ENCODE results near the gene GADD45B. TPM values are rescaled to one million over a fixed set of nuclear protein-coding genes. Genes with fewer than 3 reads are reported as not detected.

Gene GADD45B
- total RNA-seq, 1 experiment from 2014 or later = 24.7 TPM

DNA sequence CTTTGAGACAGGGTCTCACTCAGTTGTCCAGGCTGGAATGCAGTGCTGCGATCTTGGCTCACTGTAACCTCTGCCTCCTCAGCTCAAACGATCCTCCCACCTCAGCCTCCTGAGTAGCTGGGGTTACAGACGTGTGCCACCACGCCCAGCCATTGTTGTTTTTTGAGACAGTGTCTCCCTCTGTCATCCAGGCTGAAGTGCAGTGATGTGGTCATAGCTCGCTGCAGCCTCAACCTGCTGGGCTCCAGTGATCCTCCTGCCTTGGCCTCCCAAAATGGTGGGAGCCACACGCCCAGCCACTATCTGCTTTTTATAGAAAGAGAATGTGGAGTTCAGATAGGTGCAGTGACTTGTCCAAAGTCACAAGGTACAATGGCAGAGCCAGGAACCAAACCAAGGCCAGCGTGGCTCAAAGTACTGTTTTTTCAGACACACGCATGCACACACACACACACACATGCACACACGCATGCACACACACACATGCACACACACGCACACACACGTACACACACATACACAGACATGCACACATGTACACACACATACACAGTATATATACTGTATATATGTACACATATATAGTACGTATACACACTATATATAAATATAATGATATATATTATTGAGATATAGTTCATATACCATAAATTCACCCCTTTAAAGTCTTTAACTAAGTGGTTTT, 6.6 kb downstream of the GADD45B start:
- peaks cover 11% of the 10 kb centered on the region for H3K79me2 ChIP-seq (ENCODE audit: low read depth)
- H3K36me3 ChIP-seq (ENCODE audit: low read depth) = no peaks in the 10 kb centered on the region
- DNase-seq = no peak
- no peaks in the 10 kb centered on the region for H3K27me3 ChIP-seq (ENCODE audit: insufficient read depth, low read depth)
- H3K4me2 ChIP-seq = no peak overlapping the region
- no peaks in the 10 kb centered on the region for H3K9me2 ChIP-seq (ENCODE audit: insufficient read depth)
- no peaks in the 10 kb centered on the region for H3K9me3 ChIP-seq (ENCODE audit: insufficient read depth, low read depth)
- H2AFZ ChIP-seq = no peak overlapping the region
- H3K4me3 ChIP-seq = no peak overlapping the region
- peaks cover 16% of the 10 kb centered on the region for H3K4me1 ChIP-seq (replicated peaks; ENCODE audit: insufficient read depth)
- intact Hi-C loops (cut with micrococcal nuclease; ENCODE audit: unreplicated experiment) = no loop called here
- H4K20me1 ChIP-seq (ENCODE audit: insufficient read depth) = no peaks in the 10 kb centered on the region
- BruUV-seq (replicated peaks) = no TSS peak
- CTCF ChIA-PET = no interaction called here
- H3K27ac ChIP-seq = no peak overlapping the region
- H3F3A ChIP-seq (ENCODE audit: insufficient read depth, low read depth) = peaks cover 14% of the 10 kb centered on the region; the same call in 1 of the 2 replicates
- POLR2A ChIA-PET (ENCODE audit: unreplicated experiment) = no interaction called here
- TF ChIP-seq CTCF (conservative IDR thresholded peaks at IDR 0.05) = no peak
- TF ChIP-seq EZH2 (IDR thresholded peaks at IDR 0.05; ENCODE audit: low read depth) = no peak

GRCh38 chr19:2483084-2483483, 7.2 kb downstream of the GADD45B start:
- H3F3A ChIP-seq (ENCODE audit: insufficient read depth, low read depth) = peaks cover 11% of the 10 kb centered on the region; the same call in 1 of the 2 replicates
- H3K4me1 ChIP-seq (replicated peaks; ENCODE audit: insufficient read depth) = peaks cover 16% of the 10 kb centered on the region
- H3K27ac ChIP-seq = no peak overlapping the region
- H2AFZ ChIP-seq = no peak overlapping the region
- H3K4me2 ChIP-seq = no peak overlapping the region
- TF ChIP-seq CTCF (conservative IDR thresholded peaks at IDR 0.05) (no peak), EZH2 (IDR thresholded peaks at IDR 0.05; ENCODE audit: low read depth) (no peak)
- H3K9me3 ChIP-seq (ENCODE audit: insufficient read depth, low read depth) = no peaks in the 10 kb centered on the region
- H3K9me2 ChIP-seq (ENCODE audit: insufficient read depth) = no peaks in the 10 kb centered on the region
- no peaks in the 10 kb centered on the region for H4K20me1 ChIP-seq (ENCODE audit: insufficient read depth)
- intact Hi-C loops (cut with micrococcal nuclease; ENCODE audit: unreplicated experiment) = no loop called here
- H3K27me3 ChIP-seq (ENCODE audit: insufficient read depth, low read depth) = no peaks in the 10 kb centered on the region
- H3K36me3 ChIP-seq (ENCODE audit: low read depth) = no peaks in the 10 kb centered on the region
- CTCF ChIA-PET = no interaction called here
- DNase-seq = no peak
- no TSS peak for BruUV-seq (replicated peaks)
- POLR2A ChIA-PET (ENCODE audit: unreplicated experiment) = no interaction called here
- H3K79me2 ChIP-seq (ENCODE audit: low read depth) = peaks cover 5% of the 10 kb centered on the region
- H3K4me3 ChIP-seq = no peak overlapping the region

- H3K36me3 ChIP-seq (ENCODE audit: low read depth) = no peaks in the 10 kb centered on the region
- intact Hi-C loops (cut with micrococcal nuclease; ENCODE audit: unreplicated experiment) = no loop called here
- no peak overlapping the region for H2AFZ ChIP-seq
- no peak for TF ChIP-seq CTCF (conservative IDR thresholded peaks at IDR 0.05)
- TF ChIP-seq EZH2 (IDR thresholded peaks at IDR 0.05; ENCODE audit: low read depth) = no peak
- ChIA-PET POLR2A (ENCODE audit: unreplicated experiment) (no interaction called here), CTCF (no interaction called here)
- H3K27ac ChIP-seq = no peak overlapping the region
- no peak overlapping the region for H3K4me3 ChIP-seq
- no peaks in the 10 kb centered on the region for H3K79me2 ChIP-seq (ENCODE audit: low read depth)
- H3K27me3 ChIP-seq (ENCODE audit: insufficient read depth, low read depth) = no peaks in the 10 kb centered on the region
- BruUV-seq (replicated peaks) = no TSS peak
- H4K20me1 ChIP-seq (ENCODE audit: insufficient read depth) = no peaks in the 10 kb centered on the region
- peaks cover 16% of the 10 kb centered on the region for H3K4me1 ChIP-seq (replicated peaks; ENCODE audit: insufficient read depth)
- no peak for DNase-seq
- peaks cover 6% of the 10 kb centered on the region; the same call in 1 of the 2 replicates for H3F3A ChIP-seq (ENCODE audit: insufficient read depth, low read depth)
- H3K4me2 ChIP-seq = no peak overlapping the region
- no peaks in the 10 kb centered on the region for H3K9me3 ChIP-seq (ENCODE audit: insufficient read depth, low read depth)
- H3K9me2 ChIP-seq (ENCODE audit: insufficient read depth) = no peaks in the 10 kb centered on the region
Measured at GRCh38 chr19:2483484-2484151, 7.7 kb downstream of the GADD45B start.
